ENCODE measurements around the gene UNC5CL. TPM values are rescaled to one million over a fixed set of nuclear protein-coding genes. Genes with fewer than 3 reads are reported as not detected.

The UNC5CL gene
- total and polyA plus RNA-seq, 9 of the 15 experiments (the other 6 are each of a cell fraction or from before 2014, with no cell fraction given) = 0.07 to 1.8 (median 0.62) TPM; not detected in 1

DNA sequence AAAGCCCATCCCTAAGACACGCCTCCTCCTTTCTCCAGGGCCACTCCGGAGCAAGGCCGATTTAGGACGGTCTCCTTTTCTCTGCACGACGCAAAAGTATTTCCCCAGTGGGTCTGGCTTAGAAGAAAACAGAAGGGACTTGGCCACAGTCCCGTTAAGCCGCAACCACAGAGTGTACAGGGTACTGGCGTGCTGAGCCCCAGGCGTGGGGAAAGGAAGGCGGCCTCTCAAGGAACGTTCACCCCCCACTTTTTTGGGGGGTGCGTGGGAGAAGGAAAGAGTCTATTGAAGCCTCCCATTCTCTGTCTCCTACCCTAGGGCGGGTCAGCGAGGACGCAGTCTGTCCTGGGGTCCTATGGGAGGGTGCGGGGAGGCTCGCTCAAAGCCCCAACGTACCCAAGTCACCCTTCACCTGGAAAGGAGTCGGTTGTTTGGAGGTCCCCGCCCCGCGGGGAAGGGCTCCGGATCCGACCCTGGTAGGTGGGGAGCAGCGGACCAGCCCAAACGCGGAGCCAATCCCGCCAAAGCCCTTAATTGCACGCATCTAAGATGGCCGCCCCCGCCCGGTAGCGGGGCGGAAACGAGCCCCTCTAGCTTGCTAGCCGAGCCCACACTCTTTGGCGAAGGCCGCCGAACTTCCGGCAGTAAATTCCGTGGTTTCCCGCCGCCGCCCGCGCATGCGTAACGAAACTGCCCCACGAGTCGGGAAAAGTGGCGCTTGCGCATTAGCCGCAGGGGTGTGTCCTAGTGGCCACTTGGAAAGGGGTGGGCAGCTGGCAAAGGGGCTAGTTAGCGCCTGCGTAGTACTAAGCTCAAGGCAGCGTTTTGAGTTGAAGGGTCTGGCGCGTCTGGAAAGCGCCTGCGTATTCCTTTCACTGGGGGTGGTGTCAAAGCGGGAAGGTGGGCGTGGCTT lies 33.2 kb upstream of the UNC5CL start, which contains the start of gene OARD1 (continued):
- TF ChIP-seq, protein P1, sequence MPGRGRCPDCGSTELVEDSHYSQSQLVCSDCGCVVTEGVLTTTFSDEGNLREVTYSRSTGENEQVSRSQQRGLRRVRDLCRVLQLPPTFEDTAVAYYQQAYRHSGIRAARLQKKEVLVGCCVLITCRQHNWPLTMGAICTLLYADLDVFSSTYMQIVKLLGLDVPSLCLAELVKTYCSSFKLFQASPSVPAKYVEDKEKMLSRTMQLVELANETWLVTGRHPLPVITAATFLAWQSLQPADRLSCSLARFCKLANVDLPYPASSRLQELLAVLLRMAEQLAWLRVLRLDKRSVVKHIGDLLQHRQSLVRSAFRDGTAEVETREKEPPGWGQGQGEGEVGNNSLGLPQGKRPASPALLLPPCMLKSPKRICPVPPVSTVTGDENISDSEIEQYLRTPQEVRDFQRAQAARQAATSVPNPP (IDR thresholded peaks at IDR 0.05; ENCODE audit: borderline replicate concordance, insufficient read depth, insufficient read length) = no peak
- TF ChIP-seq STAT5A (IDR thresholded peaks at IDR 0.05; ENCODE audit: borderline replicate concordance, low read length) = peak; percentile 17; the same call in 1 of the 2 replicates
- TF ChIP-seq BCOR (IDR thresholded peaks at IDR 0.05) = peak; percentile 31; the same call in 1 of the 2 replicates
- TF ChIP-seq, protein P2, sequence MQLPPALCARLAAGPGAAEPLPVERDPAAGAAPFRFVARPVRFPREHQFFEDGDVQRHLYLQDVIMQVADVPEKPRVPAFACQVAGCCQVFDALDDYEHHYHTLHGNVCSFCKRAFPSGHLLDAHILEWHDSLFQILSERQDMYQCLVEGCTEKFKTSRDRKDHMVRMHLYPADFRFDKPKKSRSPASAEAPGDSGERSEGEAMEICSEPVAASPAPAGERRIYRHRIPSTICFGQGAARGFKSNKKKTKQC (CRISPR knock-in tag; IDR thresholded peaks at IDR 0.05) = peak; percentile 86
- no peak for TF ChIP-seq SRSF1 (IDR thresholded peaks at IDR 0.05; ENCODE audit: low read depth, low read length)
- TF ChIP-seq, protein P3, sequence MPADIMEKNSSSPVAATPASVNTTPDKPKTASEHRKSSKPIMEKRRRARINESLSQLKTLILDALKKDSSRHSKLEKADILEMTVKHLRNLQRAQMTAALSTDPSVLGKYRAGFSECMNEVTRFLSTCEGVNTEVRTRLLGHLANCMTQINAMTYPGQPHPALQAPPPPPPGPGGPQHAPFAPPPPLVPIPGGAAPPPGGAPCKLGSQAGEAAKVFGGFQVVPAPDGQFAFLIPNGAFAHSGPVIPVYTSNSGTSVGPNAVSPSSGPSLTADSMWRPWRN (IDR thresholded peaks at IDR 0.05; ENCODE audit: low read depth) = peak; percentile 45; the same call in 1 of the 2 replicates
- TF ChIP-seq, protein P4, sequence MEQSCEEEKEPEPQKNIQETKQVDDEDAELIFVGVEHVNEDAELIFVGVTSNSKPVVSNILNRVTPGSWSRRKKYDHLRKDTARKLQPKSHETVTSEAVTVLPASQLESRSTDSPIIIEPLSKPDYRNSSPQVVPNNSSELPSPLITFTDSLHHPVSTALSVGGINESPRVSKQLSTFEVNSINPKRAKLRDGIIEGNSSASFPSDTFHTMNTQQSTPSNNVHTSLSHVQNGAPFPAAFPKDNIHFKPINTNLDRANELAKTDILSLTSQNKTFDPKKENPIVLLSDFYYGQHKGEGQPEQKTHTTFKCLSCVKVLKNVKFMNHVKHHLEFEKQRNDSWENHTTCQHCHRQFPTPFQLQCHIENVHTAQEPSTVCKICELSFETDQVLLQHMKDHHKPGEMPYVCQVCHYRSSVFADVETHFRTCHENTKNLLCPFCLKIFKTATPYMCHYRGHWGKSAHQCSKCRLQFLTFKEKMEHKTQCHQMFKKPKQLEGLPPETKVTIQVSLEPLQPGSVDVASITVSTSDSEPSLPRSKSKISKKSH (CRISPR knock-in tag; IDR thresholded peaks at IDR 0.05) = no peak
- TF ChIP-seq, protein P5, sequence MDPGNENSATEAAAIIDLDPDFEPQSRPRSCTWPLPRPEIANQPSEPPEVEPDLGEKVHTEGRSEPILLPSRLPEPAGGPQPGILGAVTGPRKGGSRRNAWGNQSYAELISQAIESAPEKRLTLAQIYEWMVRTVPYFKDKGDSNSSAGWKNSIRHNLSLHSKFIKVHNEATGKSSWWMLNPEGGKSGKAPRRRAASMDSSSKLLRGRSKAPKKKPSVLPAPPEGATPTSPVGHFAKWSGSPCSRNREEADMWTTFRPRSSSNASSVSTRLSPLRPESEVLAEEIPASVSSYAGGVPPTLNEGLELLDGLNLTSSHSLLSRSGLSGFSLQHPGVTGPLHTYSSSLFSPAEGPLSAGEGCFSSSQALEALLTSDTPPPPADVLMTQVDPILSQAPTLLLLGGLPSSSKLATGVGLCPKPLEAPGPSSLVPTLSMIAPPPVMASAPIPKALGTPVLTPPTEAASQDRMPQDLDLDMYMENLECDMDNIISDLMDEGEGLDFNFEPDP (CRISPR knock-in tag; IDR thresholded peaks at IDR 0.05) = no peak
- TF ChIP-seq, protein P6, sequence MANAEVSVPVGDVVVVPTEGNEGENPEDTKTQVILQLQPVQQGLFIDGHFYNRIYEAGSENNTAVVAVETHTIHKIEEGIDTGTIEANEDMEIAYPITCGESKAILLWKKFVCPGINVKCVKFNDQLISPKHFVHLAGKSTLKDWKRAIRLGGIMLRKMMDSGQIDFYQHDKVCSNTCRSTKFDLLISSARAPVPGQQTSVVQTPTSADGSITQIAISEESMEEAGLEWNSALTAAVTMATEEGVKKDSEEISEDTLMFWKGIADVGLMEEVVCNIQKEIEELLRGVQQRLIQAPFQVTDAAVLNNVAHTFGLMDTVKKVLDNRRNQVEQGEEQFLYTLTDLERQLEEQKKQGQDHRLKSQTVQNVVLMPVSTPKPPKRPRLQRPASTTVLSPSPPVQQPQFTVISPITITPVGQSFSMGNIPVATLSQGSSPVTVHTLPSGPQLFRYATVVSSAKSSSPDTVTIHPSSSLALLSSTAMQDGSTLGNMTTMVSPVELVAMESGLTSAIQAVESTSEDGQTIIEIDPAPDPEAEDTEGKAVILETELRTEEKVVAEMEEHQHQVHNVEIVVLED (CRISPR knock-in tag; IDR thresholded peaks at IDR 0.05) = peak; percentile 72
- TF ChIP-seq, protein P7, sequence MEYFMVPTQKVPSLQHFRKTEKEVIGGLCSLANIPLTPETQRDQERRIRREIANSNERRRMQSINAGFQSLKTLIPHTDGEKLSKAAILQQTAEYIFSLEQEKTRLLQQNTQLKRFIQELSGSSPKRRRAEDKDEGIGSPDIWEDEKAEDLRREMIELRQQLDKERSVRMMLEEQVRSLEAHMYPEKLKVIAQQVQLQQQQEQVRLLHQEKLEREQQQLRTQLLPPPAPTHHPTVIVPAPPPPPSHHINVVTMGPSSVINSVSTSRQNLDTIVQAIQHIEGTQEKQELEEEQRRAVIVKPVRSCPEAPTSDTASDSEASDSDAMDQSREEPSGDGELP (CRISPR knock-in tag; IDR thresholded peaks at IDR 0.05; ENCODE audit: borderline replicate concordance) = peak; percentile 75
- TF ChIP-seq PTRF (tag; IDR thresholded peaks at IDR 0.05) = no peak
- TF ChIP-seq, protein P8, sequence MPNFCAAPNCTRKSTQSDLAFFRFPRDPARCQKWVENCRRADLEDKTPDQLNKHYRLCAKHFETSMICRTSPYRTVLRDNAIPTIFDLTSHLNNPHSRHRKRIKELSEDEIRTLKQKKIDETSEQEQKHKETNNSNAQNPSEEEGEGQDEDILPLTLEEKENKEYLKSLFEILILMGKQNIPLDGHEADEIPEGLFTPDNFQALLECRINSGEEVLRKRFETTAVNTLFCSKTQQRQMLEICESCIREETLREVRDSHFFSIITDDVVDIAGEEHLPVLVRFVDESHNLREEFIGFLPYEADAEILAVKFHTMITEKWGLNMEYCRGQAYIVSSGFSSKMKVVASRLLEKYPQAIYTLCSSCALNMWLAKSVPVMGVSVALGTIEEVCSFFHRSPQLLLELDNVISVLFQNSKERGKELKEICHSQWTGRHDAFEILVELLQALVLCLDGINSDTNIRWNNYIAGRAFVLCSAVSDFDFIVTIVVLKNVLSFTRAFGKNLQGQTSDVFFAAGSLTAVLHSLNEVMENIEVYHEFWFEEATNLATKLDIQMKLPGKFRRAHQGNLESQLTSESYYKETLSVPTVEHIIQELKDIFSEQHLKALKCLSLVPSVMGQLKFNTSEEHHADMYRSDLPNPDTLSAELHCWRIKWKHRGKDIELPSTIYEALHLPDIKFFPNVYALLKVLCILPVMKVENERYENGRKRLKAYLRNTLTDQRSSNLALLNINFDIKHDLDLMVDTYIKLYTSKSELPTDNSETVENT (CRISPR knock-in tag; IDR thresholded peaks at IDR 0.05) = no peak
- TF ChIP-seq SPI1 (IDR thresholded peaks at IDR 0.05; ENCODE audit: borderline replicate concordance, low read depth, low read length) = no peak
- no peak; the same call in 1 of the 2 replicates for TF ChIP-seq RFX7 (CRISPR knock-in tag; IDR thresholded peaks at IDR 0.05)
- TF ChIP-seq U2AF1 (optimal IDR thresholded peaks at IDR 0.05; ENCODE audit: low read depth, low read length) = no peak

Measured in K562 (cell line).